GM21825 (cell line): ENCODE results near the gene HOXD10.

Experiments
- ATAC-seq: cut with Tn5 transposase; IDR thresholded peaks from one replicate; pipeline ENCODE4 v1.9.1; 2021; ENCODE audit warnings: mild to moderate bottlenecking, moderate library complexity; ENCODE audit not compliant: unreplicated experiment

The HOXD10 gene

DNA sequence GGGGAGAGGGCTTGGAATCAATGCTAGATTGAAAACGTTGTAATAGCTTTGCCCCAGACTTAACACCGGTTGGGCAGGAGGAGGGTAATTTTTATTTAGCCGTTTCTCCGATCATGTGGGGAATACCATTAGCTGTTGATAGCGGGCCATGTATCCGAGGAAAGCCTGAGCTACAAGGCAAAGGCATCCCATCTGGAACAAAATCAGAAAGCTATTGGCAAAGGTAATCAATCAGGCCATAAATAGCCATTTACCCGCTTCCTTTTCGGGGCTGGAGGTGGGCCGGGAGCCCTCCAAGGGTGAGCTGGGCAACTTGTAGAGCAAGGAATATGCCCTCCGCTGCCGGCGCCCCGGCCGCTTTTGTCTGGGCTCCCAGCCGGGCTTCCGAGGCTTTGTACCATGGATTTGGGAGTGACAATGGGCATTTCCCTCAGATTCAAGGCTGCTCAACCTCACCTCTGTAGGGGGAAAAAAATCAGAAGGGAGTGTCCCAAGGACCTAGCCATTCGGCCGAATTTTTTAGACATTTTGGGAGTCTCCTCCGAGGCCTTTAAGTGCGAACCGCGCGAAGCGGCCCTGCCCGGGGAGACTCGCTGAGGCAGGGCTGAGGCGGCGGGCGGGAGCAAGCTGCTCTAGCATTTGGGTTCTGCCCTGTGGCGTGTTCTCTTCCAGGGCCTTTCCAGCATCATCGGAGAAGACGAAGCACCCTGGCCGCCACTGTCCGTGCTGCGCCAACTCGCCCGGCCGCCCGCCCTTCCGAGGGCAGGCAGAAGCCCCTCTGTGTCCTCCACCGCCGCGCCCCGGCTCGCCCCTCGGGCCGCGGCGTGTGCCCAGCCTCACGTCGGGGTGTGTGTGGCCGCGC is 4.8 kb downstream of the HOXD10 start:
- ATAC-seq = no peak

DNA sequence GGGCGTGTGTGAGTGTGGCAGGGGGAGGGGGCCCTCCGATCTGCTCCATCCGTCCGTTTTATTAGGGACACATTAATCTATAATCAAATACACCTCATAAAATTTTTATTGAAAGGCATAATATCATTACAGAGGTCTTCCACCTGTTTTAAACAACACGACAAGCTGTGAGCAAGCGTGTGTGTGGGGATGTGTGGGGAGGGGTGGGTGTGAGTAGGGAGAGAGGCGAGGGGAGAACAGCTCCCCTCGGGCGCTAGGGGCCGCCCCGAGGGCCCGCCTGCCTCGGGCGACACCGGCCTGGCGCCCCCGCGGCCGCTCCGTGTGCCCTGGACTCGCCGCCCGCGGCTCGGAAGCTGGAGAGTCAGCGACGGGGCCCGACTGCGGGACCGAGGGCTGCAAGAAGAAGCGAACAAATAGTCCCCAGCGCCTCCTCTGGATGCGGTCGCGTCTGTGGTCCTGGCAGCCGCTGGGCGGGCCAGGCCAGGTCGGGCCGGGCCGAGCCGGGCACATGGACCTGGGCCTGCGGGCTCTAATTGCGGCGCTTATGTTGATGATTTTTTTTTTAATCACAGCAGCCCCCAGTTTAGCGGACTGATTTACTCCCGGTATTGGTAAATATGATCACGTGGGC is 5.6 kb downstream of the HOXD10 start:
- ATAC-seq = no peak

DNA sequence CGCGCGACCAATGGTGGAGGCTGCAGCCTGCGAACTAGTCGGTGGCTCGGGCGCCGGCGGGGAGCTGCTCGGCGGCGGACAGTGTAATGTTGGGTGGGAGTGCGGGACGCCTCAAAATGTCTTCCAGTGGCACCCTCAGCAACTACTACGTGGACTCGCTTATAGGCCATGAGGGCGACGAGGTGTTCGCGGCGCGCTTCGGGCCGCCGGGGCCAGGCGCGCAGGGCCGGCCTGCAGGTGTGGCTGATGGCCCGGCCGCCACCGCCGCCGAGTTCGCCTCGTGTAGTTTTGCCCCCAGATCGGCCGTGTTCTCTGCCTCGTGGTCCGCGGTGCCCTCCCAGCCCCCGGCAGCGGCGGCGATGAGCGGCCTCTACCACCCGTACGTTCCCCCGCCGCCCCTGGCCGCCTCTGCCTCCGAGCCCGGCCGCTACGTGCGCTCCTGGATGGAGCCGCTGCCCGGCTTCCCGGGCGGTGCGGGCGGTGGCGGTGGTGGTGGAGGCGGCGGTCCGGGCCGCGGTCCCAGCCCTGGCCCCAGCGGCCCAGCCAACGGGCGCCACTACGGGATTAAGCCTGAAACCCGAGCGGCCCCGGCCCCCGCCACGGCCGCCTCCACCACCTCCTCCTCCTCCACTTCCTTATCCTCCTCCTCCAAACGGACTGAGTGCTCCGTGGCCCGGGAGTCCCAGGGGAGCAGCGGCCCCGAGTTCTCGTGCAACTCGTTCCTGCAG is 6.3 kb downstream of the HOXD10 start, which contains the start of gene HOXD9:
TSS of gene HOXD9 (plus strand) at position 37 of the 728 bp plus-strand sequence. CDS start at position 87, 50 bp downstream.
- ATAC-seq = no peak

DNA sequence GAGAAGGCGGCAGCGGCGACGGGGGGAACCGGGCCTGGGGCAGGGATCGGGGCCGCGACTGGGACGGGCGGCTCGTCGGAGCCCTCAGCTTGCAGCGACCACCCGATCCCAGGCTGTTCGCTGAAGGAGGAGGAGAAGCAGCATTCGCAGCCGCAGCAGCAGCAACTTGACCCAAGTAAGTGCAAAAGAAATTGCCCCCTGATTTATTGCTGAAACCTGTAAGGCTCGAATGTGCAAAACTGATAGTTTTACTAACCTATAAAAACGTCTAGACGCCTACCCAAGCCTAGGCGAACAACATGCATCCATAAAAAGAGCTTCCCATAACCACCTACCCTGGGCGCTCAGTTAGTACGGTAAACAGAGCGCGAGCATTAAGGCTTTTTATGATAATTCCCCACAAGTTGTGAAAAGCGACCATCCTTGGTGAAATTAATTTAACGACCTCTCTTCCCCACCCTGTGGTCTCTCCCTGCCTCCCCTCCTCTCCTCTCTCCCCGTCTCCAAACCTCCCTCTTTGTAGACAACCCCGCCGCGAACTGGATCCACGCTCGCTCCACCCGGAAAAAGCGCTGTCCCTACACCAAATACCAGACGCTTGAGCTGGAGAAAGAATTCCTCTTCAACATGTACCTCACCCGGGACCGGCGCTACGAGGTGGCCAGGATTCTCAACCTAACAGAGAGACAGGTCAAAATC is 7.0 kb downstream of the HOXD10 start:
- no peak for ATAC-seq

DNA sequence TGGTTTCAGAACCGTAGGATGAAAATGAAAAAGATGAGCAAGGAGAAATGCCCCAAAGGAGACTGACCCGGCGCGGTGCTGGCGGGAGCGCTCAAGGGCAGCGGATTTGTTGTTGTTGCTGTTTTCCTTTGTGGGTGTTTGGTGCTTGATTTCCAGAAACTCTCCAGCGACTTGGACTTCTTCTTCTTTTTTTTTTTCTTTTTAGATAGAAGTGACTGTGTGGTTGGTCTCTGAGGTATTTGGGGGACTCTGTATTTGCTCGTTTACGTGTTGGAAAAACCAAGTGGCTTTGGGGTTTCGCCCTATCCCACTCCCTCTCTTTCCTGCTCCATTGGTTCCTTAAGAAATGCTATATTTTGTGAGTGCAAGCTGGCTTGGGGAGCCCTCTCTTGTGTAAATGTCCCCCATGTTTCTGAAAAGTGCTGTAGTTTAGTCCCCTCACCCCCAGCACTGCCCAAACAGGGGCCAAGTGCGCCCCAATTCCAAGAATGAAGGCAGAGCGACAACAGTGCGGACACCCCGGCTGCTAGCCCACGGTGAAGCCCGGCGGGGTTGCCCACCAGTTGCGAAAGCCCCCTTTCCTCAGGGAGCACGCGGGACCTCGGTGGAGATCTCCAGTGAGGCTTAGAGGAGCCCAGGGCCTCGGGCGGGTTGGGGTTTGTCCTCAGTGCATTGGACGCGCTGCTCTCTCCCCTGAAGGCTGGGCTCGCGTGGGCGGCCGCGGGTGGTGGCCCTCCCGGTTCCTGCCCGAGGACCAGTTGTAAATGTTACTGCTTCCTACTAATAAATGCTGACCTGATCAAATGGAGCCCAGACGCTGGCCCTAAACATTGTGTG is 7.8 kb downstream of the HOXD10 start:
- no peak for ATAC-seq

DNA sequence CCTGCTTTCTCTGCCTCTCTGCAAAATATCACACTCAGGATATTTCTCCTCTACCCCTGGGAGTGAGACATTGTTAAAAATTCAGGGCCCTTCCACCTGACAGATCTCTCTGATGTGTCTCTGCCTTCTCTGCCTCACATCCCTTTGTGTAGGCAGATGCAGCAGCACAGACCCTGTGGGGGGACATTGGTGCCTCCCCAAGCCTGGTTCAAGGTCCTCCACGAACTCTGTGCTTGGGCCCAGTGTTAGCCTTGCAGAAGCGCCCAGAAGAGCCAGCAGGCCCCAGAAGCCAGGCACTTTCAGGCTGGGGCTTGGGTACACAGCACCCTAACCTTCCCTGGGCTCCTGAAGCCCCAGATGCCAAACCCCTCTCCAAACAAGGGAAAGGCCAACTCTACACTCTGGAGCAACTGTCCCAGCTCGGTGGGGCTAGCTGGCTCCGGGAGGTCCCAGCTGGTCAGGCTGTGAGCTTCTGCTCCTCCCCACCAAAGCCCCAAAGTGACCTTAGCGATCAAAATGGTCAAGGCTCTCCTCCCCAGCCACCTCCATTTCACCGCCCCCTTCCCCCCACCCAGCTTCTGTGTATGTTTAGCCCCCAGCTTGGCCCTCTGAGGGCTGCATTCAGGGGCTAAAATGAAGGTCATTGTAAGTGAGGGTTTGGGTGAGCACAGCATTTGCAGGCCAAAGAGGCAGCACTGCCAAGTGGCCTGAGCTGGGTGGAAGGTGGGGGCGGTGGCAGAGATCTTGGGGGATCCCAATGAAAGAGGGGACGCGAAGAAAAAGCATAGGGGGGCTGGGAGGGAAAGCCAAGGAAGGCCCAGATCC is 8.6 kb downstream of the HOXD10 start:
- ATAC-seq = no peak

DNA sequence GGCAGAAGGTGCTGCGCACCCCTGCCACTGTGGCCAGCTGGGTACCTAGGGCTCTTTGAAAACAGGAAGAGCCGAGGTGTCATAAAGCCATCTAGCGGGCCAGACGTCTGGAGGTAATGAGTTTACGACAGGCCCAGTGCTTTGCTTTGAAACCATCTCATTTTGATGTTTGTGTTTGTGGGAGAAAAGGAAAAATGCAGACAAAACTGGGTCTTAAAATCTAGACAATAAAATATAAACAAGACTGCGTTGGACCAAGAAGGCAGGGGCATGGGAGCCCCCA is 9.1 kb downstream of the HOXD10 start:
- ATAC-seq = no peak

DNA sequence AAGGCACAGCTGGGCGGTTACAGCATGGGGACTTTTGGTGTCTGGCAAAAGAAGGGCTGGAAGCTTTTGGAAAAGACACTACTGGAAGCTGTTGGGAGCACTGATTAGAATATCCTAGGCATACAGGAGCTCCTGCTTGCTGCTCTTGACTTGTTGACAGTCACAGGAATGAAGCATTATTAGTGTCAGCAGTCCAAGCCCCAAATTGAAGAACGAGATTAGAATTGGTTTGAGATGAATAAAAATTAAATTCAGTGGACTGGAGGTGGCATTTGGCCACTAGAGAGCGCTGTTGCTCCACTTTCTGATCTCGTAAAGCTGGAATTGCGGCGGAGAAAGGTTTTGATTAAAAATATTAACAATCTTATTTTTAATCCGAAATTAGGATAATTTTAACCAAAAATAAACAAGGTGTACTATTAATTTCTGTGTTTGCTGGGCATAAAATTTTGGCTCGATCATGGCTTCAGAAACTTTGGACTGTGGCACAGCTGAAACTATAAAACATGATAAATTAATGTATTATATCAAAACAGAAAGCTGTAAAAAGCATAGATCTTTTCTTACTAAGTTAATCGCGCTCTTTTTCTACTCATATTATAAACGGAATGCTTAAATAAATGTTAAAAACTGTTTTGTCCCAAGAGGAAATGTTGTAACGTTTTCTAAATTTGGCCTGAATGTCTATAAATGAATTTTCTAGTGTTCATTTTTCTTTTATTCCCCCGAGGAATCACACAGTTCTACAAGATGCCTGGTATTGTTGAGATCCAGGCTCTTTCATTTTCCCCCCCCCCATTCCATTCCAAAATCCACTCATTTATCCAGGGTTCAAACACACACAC is 10.6 kb downstream of the HOXD10 start:
- no peak for ATAC-seq

DNA sequence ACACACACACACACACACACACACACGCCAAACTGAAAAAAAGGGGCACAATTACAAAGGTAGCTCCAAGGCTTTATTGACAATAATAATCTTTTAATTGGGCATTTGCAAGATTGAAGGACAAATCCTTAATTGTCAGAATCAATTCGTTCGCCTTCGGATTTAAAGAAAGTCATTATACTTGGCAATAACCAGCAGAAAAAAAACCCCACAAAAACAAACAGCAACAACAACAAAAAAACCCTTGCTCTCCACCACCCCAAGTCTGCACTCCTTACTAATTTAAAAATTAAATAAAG is 11.1 kb downstream of the HOXD10 start:
- ATAC-seq = no peak

DNA sequence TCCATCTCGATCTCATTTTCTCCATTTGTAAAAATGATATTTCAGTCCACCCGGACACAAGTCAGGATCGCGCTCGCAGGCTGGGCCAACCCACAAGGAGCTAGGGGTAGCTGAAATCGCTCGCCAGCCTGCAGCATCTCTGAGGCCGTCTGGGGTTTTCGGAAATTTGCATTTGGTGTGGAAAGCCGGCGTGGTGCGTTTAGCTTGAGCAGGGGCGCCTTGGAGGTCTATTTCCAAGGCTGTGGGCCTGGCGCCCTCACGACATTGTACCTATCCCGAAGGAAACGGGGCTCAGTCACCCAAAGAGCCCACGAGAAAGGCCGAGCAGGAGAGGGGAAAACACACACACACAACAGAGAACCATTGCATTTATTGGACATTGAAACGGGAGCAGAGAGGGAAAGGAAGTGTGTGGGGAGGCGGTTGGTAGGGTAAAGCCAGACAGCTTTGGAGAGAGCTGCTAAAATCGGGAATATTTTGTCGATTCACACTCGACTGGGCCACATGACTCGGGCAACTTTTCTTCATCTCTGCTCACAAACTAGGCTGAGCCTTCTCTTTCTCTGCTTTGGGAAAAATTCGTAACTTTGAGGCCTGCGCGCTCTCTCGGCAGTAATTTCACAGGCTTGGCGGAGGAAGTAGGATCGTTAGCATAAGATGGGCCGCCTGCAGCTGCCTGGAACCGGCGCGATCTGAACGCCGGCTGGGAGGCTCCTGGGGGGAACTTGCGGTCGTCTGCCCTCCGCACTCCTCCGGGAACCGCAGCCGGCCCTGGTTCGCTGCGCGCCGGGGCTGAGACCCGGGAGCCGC is 11.8 kb downstream of the HOXD10 start:
- ATAC-seq = no peak

DNA sequence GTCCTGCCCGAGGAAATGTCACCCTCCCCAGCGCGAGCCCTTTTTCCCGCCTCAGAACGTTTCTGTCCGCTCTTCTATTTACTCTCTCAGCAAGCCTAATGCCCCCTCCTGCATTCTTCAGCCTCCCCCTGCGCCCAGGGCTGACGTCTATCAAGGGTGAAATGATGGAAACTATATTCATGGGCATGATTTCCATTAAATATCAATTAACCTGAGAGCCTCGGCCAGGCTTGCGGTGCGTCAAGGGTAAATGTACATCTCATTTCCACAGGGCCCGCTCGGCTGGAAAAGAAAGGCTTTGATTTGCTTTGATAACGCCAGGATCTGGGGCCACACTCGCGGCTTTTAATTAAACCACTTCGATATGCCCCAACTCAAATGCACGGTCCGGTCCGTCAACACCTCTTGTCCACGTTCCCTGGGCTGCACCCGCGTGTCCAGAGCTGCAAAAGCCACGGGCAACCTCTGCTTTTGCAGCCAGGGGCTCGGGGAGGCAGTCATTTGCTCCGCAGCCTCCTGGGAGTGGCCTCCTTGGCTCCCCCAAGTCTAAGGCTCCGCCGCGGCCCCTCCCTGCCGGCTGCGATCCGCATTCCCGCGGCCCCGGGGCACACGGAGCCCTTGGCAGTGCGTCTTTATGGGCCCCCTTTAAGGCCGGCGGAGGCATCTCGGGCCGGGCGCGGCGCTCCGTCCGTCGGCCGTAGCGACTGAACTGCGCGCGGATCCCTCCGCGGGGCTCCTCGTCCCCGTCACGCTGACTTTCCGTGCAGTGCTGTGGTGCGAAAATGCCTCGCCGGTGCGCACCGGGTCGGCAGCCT is 12.6 kb downstream of the HOXD10 start, which contains the start of gene HOXD8:
TSS of gene HOXD8 (plus strand) at position 724 of the 815 bp plus-strand sequence. CDS start 662 bp downstream, outside the sequence.
- ATAC-seq = no peak

DNA sequence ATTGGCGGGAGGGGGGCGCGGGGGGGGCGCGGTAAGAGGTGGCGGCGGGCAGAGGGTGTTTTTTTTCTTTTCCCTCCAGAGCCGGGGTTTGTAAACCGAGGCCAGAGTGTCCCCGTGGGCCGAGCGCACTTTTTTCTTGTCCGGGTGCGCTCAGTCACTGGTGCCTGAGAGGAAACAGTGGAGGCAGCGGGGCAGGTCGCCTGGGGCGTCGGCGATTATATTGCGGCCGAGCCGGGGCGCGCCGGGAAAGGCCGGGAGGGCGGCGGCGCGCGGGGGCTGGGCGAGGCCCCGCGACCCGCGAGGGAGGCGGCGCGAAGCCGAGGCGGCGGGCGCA is 13.2 kb downstream of the HOXD10 start:
- ATAC-seq = no peak

DNA sequence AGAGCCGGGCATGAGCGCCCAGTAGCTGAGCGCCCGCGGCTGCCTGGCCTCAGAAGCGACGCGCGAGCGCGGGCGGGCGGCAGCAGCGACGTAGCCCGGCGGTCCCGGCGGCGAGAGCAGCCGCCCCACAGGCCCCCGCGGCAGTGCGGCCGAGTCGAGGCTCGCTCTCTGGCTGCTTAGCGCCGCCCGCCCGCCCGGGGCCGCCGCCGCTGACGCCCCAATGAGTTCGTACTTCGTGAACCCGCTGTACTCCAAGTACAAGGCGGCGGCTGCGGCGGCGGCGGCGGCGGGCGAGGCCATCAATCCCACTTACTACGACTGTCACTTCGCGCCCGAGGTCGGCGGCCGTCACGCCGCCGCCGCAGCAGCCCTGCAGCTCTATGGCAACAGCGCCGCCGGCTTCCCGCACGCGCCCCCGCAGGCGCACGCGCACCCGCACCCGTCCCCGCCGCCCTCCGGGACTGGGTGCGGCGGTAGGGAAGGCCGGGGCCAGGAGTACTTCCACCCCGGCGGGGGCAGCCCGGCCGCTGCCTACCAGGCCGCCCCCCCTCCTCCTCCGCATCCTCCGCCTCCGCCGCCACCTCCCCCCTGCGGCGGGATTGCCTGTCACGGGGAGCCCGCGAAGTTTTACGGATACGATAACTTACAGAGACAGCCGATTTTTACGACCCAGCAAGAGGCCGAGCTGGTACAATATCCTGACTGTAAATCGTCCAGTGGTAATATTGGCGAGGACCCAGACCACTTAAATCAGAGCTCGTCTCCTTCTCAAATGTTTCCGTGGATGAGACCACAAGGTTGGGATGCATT is 13.8 kb downstream of the HOXD10 start:
- no peak for ATAC-seq

DNA sequence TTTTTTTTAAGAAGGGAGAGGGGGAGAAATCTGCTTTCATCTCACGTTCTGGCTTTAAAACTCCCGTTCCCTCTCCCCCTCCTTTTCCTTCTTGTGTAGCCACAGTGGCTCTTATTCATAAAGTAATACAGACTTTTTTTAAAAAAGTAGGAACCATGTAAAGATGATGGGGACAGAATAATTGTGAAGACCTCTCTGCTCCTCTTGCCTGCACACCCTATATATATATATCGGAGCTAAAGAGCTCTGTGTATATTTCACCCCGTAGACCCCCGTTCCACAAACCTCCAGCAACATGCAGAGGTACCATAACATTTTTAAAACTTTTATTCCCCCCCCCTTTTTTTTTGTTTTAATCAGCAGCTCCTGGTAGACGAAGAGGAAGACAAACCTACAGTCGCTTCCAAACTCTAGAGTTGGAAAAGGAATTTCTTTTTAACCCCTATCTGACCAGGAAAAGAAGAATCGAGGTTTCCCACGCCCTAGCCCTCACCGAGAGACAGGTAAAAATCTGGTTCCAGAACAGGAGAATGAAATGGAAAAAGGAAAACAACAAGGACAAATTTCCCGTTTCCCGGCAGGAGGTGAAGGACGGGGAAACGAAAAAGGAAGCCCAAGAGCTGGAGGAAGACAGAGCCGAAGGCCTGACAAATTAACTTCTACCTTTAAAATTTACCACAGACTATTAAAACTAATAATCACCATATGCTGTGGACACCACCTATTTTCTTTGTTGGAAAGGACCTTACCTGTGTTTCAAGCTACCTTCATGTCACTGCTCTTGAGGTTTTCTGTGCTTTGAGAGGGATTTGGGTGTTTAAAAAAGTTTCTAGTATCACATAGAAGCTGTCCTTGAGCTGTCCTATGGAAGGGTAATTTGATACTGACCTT is 14.6 kb downstream of the HOXD10 start:
- no peak for ATAC-seq

DNA sequence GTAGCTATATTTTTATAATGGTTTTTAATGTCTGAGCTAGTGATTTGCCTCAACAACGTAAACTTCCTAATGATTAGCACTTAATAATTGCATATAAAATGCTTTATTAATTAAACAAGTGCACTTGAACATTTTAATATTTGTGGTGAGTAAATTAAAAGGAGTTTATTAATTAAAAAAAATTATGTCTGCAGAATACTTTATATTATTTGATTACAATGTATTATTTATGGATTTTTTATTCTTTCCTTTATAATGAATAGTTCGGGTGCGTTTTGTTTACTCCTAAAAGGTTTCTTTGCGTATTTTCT is 15.2 kb downstream of the HOXD10 start:
- ATAC-seq = no peak
